Measurements from ENCODE around the gene WDR53.

DNA sequence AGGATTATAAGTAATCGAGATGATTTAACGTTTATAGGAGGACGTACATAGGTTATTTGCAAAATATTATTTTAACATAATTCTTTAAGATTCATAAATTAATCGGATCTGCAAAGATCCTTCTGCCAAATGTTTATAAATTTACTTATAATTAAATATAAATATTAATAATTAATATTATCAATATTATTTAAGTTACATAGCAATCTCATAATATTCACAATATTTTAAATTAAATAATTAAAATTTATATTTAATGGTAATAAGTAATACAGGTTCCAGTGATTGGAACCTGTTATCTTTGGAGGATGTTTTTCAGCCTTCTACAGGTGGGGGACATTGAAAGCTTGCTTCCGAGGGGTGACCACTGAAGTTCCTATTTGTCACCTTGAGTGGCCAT lies 16.1 kb downstream of the WDR53 start:
- TF ChIP-seq CTCF (optimal IDR thresholded peaks at IDR 0.05 in 1 of 3, IDR thresholded peaks at IDR 0.05 in 1 of 3, conservative IDR thresholded peaks at IDR 0.05 in 1 of 3; ENCODE audit: extremely low read depth in 1 of 3, insufficient read depth in 2 of 3, low read length in 3 of 3) (no peak), EZH2 (IDR thresholded peaks at IDR 0.05; ENCODE audit: low read length) (no peak)

All from keratinocyte (primary cell).